ENCODE results near the gene UTY.

The UTY gene

DNA sequence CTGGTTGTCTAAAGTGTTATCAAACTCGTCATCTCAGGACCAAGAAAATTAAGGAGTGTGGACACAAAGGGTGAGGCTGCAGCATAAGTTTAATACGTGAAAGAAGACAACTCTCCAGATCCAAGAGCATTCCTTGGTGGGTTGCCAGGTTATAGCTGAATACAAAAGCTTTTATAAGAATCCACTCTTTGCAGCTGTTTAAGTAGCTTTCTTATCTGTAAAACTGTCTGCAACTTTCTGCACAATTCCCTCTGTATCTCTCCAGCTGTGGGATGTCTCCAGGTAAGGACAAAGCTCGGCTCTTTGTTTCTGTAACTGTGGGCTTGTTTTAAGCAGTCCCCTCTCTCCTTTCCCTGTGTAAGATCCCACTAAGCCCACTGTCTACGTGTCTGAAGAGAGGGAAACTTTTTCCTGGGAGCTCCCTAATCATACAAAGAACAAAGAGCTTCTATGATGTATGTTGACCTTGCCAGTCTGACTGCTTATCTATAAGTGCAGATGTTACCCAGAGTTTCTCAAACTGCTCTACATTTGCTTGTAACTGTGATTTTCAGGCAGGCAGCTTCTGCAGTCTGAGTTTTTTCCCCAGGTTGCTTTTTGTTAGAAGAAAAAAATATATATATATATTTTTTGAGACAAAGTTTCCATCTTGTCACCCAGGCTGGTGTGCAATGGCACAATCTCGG is 268.7 kb downstream of the UTY start:
- ChIA-PET CTCF (no interaction called here), POLR2A (no interaction called here)
- Histone ChIP-seq H3K4me3 (ENCODE audit: low read depth, low read length) (no peak overlapping the region), H3K27ac (ENCODE audit: extremely low read depth, low read depth, low read length) (no peak overlapping the region), H3K36me3 (ENCODE audit: control insufficient read depth in 2 of 2, insufficient read depth in 1 of 2, low read length in 2 of 2) (no peaks in the 10 kb centered on the region), H3K4me1 (ENCODE audit: control insufficient read depth, insufficient read depth, low read length) (no peaks in the 10 kb centered on the region), H3K9me3 (ENCODE audit: control insufficient read depth, insufficient read depth, low read depth, low read length) (no peaks in the 10 kb centered on the region)
- TF ChIP-seq HOXD13 (CRISPR knock-in tag; IDR thresholded peaks at IDR 0.05; ENCODE audit: borderline replicate concordance) (no peak), IKZF3 (tag by site-specific recombination; IDR thresholded peaks at IDR 0.05) (no peak), ZNF707 (tag by site-specific recombination; IDR thresholded peaks at IDR 0.05) (no peak), GLIS2 (tag by site-specific recombination; IDR thresholded peaks at IDR 0.05) (no peak), MZF1 (tag by site-specific recombination; IDR thresholded peaks at IDR 0.05; ENCODE audit: borderline replicate concordance) (no peak), BCL6B (tag by site-specific recombination; IDR thresholded peaks at IDR 0.05) (no peak), ZNF624 (tag by site-specific recombination; IDR thresholded peaks at IDR 0.05) (no peak), ZNF248 (tag by site-specific recombination; IDR thresholded peaks at IDR 0.05) (no peak), ZNF530 (tag by site-specific recombination; IDR thresholded peaks at IDR 0.05; ENCODE audit: low read depth) (no peak), ZNF16 (tag by site-specific recombination; IDR thresholded peaks at IDR 0.05; ENCODE audit: low read depth) (no peak), ZNF223 (tag by site-specific recombination; IDR thresholded peaks at IDR 0.05) (no peak), BCL11A (tag by site-specific recombination; IDR thresholded peaks at IDR 0.05; ENCODE audit: low read depth) (no peak), GLIS1 (tag by site-specific recombination; IDR thresholded peaks at IDR 0.05) (no peak), ZNF776 (tag by site-specific recombination; IDR thresholded peaks at IDR 0.05; ENCODE audit: borderline replicate concordance) (no peak)
- TF ChIP-seq, protein P1, sequence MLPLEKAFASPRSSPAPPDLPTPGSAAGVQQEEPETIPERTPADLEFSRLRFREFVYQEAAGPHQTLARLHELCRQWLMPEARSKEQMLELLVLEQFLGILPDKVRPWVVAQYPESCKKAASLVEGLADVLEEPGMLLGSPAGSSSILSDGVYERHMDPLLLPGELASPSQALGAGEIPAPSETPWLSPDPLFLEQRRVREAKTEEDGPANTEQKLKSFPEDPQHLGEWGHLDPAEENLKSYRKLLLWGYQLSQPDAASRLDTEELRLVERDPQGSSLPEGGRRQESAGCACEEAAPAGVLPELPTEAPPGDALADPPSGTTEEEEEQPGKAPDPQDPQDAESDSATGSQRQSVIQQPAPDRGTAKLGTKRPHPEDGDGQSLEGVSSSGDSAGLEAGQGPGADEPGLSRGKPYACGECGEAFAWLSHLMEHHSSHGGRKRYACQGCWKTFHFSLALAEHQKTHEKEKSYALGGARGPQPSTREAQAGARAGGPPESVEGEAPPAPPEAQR (tag by site-specific recombination; IDR thresholded peaks at IDR 0.05): no peak
- TF ChIP-seq, protein P2, sequence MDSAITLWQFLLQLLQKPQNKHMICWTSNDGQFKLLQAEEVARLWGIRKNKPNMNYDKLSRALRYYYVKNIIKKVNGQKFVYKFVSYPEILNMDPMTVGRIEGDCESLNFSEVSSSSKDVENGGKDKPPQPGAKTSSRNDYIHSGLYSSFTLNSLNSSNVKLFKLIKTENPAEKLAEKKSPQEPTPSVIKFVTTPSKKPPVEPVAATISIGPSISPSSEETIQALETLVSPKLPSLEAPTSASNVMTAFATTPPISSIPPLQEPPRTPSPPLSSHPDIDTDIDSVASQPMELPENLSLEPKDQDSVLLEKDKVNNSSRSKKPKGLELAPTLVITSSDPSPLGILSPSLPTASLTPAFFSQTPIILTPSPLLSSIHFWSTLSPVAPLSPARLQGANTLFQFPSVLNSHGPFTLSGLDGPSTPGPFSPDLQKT (IDR thresholded peaks at IDR 0.05; ENCODE audit: borderline replicate concordance, low read depth, low read length): no peak
- TF ChIP-seq, protein P3, sequence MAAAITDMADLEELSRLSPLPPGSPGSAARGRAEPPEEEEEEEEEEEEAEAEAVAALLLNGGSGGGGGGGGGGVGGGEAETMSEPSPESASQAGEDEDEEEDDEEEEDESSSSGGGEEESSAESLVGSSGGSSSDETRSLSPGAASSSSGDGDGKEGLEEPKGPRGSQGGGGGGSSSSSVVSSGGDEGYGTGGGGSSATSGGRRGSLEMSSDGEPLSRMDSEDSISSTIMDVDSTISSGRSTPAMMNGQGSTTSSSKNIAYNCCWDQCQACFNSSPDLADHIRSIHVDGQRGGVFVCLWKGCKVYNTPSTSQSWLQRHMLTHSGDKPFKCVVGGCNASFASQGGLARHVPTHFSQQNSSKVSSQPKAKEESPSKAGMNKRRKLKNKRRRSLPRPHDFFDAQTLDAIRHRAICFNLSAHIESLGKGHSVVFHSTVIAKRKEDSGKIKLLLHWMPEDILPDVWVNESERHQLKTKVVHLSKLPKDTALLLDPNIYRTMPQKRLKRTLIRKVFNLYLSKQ (tag by site-specific recombination; IDR thresholded peaks at IDR 0.05; ENCODE audit: borderline replicate concordance): no peak

- H3K27ac ChIP-seq (ENCODE audit: extremely low read depth, low read depth, low read length): no peak overlapping the region
- no peaks in the 10 kb centered on the region for H3K4me1 ChIP-seq (ENCODE audit: control insufficient read depth, insufficient read depth, low read length)
- ChIA-PET POLR2A (no interaction called here), CTCF (no interaction called here)
- no peaks in the 10 kb centered on the region for H3K36me3 ChIP-seq (ENCODE audit: control insufficient read depth in 2 of 2, insufficient read depth in 1 of 2, low read length in 2 of 2)
- no peaks in the 10 kb centered on the region for H3K9me3 ChIP-seq (ENCODE audit: control insufficient read depth, insufficient read depth, low read depth, low read length)
- H3K4me3 ChIP-seq (ENCODE audit: low read depth, low read length): no peak overlapping the region
- TF ChIP-seq ZNF404 (tag by site-specific recombination; IDR thresholded peaks at IDR 0.05) (no peak), ZNF530 (tag by site-specific recombination; IDR thresholded peaks at IDR 0.05; ENCODE audit: low read depth) (no peak), ZNF510 (tag by site-specific recombination; IDR thresholded peaks at IDR 0.05; ENCODE audit: insufficient replicate concordance) (no peak)
- TF ChIP-seq, protein P4, sequence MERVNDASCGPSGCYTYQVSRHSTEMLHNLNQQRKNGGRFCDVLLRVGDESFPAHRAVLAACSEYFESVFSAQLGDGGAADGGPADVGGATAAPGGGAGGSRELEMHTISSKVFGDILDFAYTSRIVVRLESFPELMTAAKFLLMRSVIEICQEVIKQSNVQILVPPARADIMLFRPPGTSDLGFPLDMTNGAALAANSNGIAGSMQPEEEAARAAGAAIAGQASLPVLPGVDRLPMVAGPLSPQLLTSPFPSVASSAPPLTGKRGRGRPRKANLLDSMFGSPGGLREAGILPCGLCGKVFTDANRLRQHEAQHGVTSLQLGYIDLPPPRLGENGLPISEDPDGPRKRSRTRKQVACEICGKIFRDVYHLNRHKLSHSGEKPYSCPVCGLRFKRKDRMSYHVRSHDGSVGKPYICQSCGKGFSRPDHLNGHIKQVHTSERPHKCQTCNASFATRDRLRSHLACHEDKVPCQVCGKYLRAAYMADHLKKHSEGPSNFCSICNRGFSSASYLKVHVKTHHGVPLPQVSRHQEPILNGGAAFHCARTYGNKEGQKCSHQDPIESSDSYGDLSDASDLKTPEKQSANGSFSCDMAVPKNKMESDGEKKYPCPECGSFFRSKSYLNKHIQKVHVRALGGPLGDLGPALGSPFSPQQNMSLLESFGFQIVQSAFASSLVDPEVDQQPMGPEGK (tag by site-specific recombination; IDR thresholded peaks at IDR 0.05): no peak
These were observed 274.6 kb downstream of the UTY start for GRCh38 chrY:13205214-13205613.
